Measurements from ENCODE around the gene CRAMP1.

Gene CRAMP1

DNA sequence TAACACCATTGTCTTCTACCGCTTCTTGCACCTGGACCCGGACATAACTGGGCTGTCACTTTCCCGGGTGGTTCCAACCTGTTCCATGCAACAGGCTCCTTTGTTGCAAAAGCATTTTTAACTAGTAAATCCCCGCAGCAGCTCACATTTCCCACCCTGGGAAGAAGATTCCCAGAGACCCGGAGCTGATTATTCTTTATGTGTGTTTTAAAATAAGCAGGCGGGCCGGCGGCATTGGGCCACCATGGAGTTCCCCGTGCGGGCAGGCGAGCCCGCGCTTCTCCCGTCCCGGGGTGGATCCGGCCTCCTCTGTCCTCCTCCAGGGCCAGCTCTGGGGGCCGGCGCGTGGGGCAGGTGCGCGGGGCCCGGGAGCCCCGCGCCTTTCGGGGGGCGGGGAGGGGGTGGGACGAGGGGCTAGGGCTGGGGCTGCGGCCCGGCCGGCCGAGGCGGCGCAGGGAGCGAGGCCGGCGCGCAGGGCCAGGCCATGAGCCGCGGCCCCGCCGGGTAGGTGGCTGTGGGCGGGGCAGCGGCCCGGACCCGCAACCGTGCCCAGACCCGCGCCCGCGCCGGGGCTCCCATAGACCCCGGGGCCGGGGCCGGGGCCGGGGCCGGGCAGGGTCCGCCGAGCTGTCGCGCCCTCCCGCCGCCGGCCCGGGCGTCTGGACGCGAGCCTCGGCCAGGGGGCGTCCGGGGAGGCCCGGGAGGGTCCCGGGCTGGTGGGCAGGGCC, 1.7 kb downstream of the CRAMP1 start:
- peak overlapping the region; percentile 91 for H3K4me3 ChIP-seq (ENCODE audit: low read length)
- H3K4me2 ChIP-seq (ENCODE audit: low read depth, low read length): peak overlapping the region; percentile 90
- peak overlapping the region; percentile 76; the same call in 1 of the 2 replicates for H3K9ac ChIP-seq (ENCODE audit: low read length)
- no peak overlapping the region for H3K27ac ChIP-seq (ENCODE audit: low read length)
- H4K20me1 ChIP-seq (ENCODE audit: insufficient read depth, low read length): no peaks in the 10 kb centered on the region
- peaks cover 16% of the 10 kb centered on the region; the same call in 1 of the 2 replicates for H3K4me1 ChIP-seq (ENCODE audit: low read length)
- 0 out of 2 replicates have a peak, but pooled peaks cover 5% of the 10 kb centered on the region for H3K36me3 ChIP-seq (replicated peaks; ENCODE audit: insufficient read depth, low read length)
- H3F3A ChIP-seq (ENCODE audit: insufficient read depth, low read length): peaks cover 19% of the 10 kb centered on the region
- TF ChIP-seq EZH2phosphoT487 (IDR thresholded peaks at IDR 0.05; ENCODE audit: low read length) (no peak), EZH2 (optimal IDR thresholded peaks at IDR 0.05; ENCODE audit: low read depth, low read length) (no peak)
- TF ChIP-seq, protein P1, sequence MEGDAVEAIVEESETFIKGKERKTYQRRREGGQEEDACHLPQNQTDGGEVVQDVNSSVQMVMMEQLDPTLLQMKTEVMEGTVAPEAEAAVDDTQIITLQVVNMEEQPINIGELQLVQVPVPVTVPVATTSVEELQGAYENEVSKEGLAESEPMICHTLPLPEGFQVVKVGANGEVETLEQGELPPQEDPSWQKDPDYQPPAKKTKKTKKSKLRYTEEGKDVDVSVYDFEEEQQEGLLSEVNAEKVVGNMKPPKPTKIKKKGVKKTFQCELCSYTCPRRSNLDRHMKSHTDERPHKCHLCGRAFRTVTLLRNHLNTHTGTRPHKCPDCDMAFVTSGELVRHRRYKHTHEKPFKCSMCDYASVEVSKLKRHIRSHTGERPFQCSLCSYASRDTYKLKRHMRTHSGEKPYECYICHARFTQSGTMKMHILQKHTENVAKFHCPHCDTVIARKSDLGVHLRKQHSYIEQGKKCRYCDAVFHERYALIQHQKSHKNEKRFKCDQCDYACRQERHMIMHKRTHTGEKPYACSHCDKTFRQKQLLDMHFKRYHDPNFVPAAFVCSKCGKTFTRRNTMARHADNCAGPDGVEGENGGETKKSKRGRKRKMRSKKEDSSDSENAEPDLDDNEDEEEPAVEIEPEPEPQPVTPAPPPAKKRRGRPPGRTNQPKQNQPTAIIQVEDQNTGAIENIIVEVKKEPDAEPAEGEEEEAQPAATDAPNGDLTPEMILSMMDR (IDR thresholded peaks at IDR 0.05; ENCODE audit: low read length): no peak
- no peaks in the 10 kb centered on the region for H3K9me2 ChIP-seq (replicated peaks; ENCODE audit: insufficient read depth, low read length)
- H2AFZ ChIP-seq (ENCODE audit: low read length): no peak overlapping the region
- no peaks in the 10 kb centered on the region for H3K27me3 ChIP-seq (replicated peaks; ENCODE audit: insufficient read depth, low read length)
- peaks cover 51% of the 10 kb centered on the region for H3K79me2 ChIP-seq (ENCODE audit: low read length)
- no peaks in the 10 kb centered on the region for H3K9me3 ChIP-seq (replicated peaks; ENCODE audit: insufficient read depth, low read length)
- no peak for DNase-seq

DNA sequence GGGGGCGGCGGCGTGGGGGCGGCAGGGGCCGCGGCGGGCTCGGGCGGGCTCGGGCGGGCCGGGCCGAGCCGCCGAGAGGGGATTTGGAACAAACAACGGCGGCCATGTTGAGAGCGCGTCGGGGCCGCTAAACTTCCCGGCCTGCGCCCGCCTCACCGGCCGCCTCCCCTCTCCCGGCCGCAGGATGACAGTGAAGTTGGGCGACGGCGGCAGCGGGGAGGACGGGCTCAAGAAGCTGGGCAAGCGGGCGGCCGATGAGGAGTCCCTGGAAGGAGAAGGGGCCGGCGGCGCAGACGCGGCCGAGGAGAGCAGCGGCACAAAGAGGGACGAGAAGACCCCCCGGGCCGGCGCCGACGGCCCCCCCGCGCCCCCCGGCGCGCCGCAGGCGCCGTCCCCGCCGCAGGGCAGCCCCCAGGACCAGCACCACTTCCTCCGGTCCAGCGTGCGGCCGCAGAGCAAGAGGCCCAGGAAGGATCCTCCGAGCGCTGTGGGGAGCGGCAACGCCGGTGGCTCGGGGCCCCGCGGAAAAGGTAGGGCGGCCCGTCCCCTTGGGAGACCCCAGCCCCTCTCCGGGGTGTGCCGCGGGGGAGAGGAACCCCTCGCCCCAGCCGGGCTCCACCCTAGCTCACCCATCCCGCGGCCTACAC, 2.4 kb downstream of the CRAMP1 start:
- TF ChIP-seq EZH2 (optimal IDR thresholded peaks at IDR 0.05; ENCODE audit: low read depth, low read length) (no peak), EZH2phosphoT487 (IDR thresholded peaks at IDR 0.05; ENCODE audit: low read length) (no peak)
- TF ChIP-seq, protein P1 (IDR thresholded peaks at IDR 0.05; ENCODE audit: low read length): no peak
- Histone ChIP-seq H3K9me2 (replicated peaks; ENCODE audit: insufficient read depth, low read length) (no peaks in the 10 kb centered on the region), H3K4me3 (ENCODE audit: low read length) (peak overlapping the region; percentile 58), H2AFZ (ENCODE audit: low read length) (no peak overlapping the region), H3K36me3 (replicated peaks; ENCODE audit: insufficient read depth, low read length) (0 out of 2 replicates have a peak, but pooled peaks cover 5% of the 10 kb centered on the region), H4K20me1 (ENCODE audit: insufficient read depth, low read length) (no peaks in the 10 kb centered on the region), H3K27me3 (replicated peaks; ENCODE audit: insufficient read depth, low read length) (no peaks in the 10 kb centered on the region), H3K4me1 (ENCODE audit: low read length) (peaks cover 16% of the 10 kb centered on the region; the same call in 1 of the 2 replicates), H3K79me2 (ENCODE audit: low read length) (peaks cover 54% of the 10 kb centered on the region), H3K9me3 (replicated peaks; ENCODE audit: insufficient read depth, low read length) (no peaks in the 10 kb centered on the region), H3K27ac (ENCODE audit: low read length) (no peak overlapping the region), H3F3A (ENCODE audit: insufficient read depth, low read length) (peaks cover 19% of the 10 kb centered on the region), H3K4me2 (ENCODE audit: low read depth, low read length) (peak overlapping the region; percentile 66), H3K9ac (ENCODE audit: low read length) (peak overlapping the region; percentile 45; the same call in 1 of the 2 replicates)
- no peak for DNase-seq

GRCh38 chr16:1615761-1616160, 3.6 kb downstream of the CRAMP1 start:
- H3K4me1 ChIP-seq (ENCODE audit: low read length): peaks cover 12% of the 10 kb centered on the region; the same call in 1 of the 2 replicates
- no peak for DNase-seq
- no peaks in the 10 kb centered on the region for H3K9me3 ChIP-seq (replicated peaks; ENCODE audit: insufficient read depth, low read length)
- peaks cover 17% of the 10 kb centered on the region for H3F3A ChIP-seq (ENCODE audit: insufficient read depth, low read length)
- no peak overlapping the region for H3K27ac ChIP-seq (ENCODE audit: low read length)
- H4K20me1 ChIP-seq (ENCODE audit: insufficient read depth, low read length): no peaks in the 10 kb centered on the region
- 0 out of 2 replicates have a peak, but pooled peaks cover 5% of the 10 kb centered on the region for H3K36me3 ChIP-seq (replicated peaks; ENCODE audit: insufficient read depth, low read length)
- no peaks in the 10 kb centered on the region for H3K9me2 ChIP-seq (replicated peaks; ENCODE audit: insufficient read depth, low read length)
- no peaks in the 10 kb centered on the region for H3K27me3 ChIP-seq (replicated peaks; ENCODE audit: insufficient read depth, low read length)
- no peak for TF ChIP-seq EZH2phosphoT487 (IDR thresholded peaks at IDR 0.05; ENCODE audit: low read length)
- no peak for TF ChIP-seq EZH2 (optimal IDR thresholded peaks at IDR 0.05; ENCODE audit: low read depth, low read length)
- TF ChIP-seq, protein P1 (IDR thresholded peaks at IDR 0.05; ENCODE audit: low read length): no peak
- no peak overlapping the region for H3K4me3 ChIP-seq (ENCODE audit: low read length)
- no peak overlapping the region for H3K4me2 ChIP-seq (ENCODE audit: low read depth, low read length)
- no peak overlapping the region for H2AFZ ChIP-seq (ENCODE audit: low read length)
- no peak overlapping the region for H3K9ac ChIP-seq (ENCODE audit: low read length)
- H3K79me2 ChIP-seq (ENCODE audit: low read length): peaks cover 66% of the 10 kb centered on the region
